ENCODE data around the gene CTNNA1. TPM values are rescaled to one million over a fixed set of nuclear protein-coding genes. Genes with fewer than 3 reads are reported as not detected.

The CTNNA1 gene
- total and polyA plus RNA-seq, 2 of the 8 experiments (the other 6 are each of a cell fraction or from before 2014, with no cell fraction given): 115 to 349 TPM

GRCh38 chr5:138978080-138978479 lies 224.9 kb downstream of the CTNNA1 start:
- DNase-seq (ENCODE audit: low read depth in 1 of 2, low spot score in 2 of 2): no peak
- TF ChIP-seq CHD1 (IDR thresholded peaks at IDR 0.05; ENCODE audit: low read depth, low read length): no peak
- TF ChIP-seq ZNF274 (IDR thresholded peaks at IDR 0.05; ENCODE audit: borderline replicate concordance, extremely low read depth, low read length): no peak
- no peak for TF ChIP-seq CTCF (IDR thresholded peaks at IDR 0.05; ENCODE audit: control extremely low read depth in 1 of 3, insufficient read depth in 1 of 3, low read depth in 1 of 3, low read length in 3 of 3)
- peak; percentile 71; the same call in 1 of the 2 replicates for TF ChIP-seq JUND (IDR thresholded peaks at IDR 0.05; ENCODE audit: low read length)
- TF ChIP-seq POLR2A (IDR thresholded peaks at IDR 0.05; ENCODE audit: control extremely low read depth in 1 of 2, low read depth in 2 of 2, low read length in 2 of 2): no peak

More at GRCh38 chr5:138978080-138978479, 224.9 kb downstream of the CTNNA1 start:
- Histone ChIP-seq H4K5ac (ENCODE audit: insufficient read length, low read depth, low read length) (no peak overlapping the region), H3K27me3 (replicated peaks in 1 of 4; ENCODE audit: control insufficient read depth in 3 of 4, extremely low read depth in 1 of 4, insufficient read depth in 3 of 4, low read length in 3 of 4) (no peaks in the 10 kb centered on the region), H2BK120ac (replicated peaks; ENCODE audit: low read depth, low read length) (no peak overlapping the region), H3K79me1 (ENCODE audit: low read depth, low read length) (no peaks in the 10 kb centered on the region), H2AFZ (ENCODE audit: low read length) (no peak overlapping the region), H2BK15ac (ENCODE audit: low read length) (no peak overlapping the region), H3K4me2 (ENCODE audit: insufficient read depth in 1 of 2, low read depth in 2 of 2, low read length in 2 of 2) (no peak overlapping the region), H4K8ac (ENCODE audit: extremely low read depth, insufficient read depth, low read length) (no peak overlapping the region), H3K27ac (ENCODE audit: low read depth, low read length) (no peak overlapping the region), H4K91ac (replicated peaks; ENCODE audit: insufficient read length, low read length) (no peak overlapping the region), H3K9ac (replicated peaks in 1 of 4; ENCODE audit: extremely low read depth in 1 of 4, low read depth in 3 of 4, low read length in 3 of 4) (no peak overlapping the region), H3K18ac (ENCODE audit: extremely low read depth, low read length) (no peak overlapping the region), H2BK12ac (ENCODE audit: low read depth, low read length) (no peak overlapping the region), H2AK5ac (ENCODE audit: low read depth, low read length) (no peak overlapping the region), H3K9me3 (ENCODE audit: insufficient read depth in 2 of 2, low read depth in 1 of 2, low read length in 1 of 2) (no peaks in the 10 kb centered on the region), H3K23me2 (ENCODE audit: low read depth, low read length) (no peaks in the 10 kb centered on the region), H3K79me2 (ENCODE audit: control insufficient read depth in 1 of 2, insufficient read depth in 2 of 2, low read length in 2 of 2) (no peaks in the 10 kb centered on the region), H3K23ac (ENCODE audit: insufficient read length) (no peak overlapping the region), H3K56ac (replicated peaks; ENCODE audit: insufficient read length, low read depth, low read length) (no peak overlapping the region), H3K4me3 (ENCODE audit: extremely low read depth in 1 of 4, insufficient read depth in 2 of 4, low read depth in 3 of 4, low read length in 4 of 4) (no peak overlapping the region), H3K4ac (replicated peaks; ENCODE audit: insufficient read length, low read depth, low read length) (no peak overlapping the region), H3K4me1 (replicated peaks in 1 of 4; ENCODE audit: control insufficient read depth in 3 of 4, insufficient read depth in 4 of 4, low read length in 3 of 4) (peaks cover 0 to 5% (median 0%) of the 10 kb centered on the region in 4 experiments; a peak in 1 of 7 replicates), H3K14ac (ENCODE audit: insufficient read length) (no peak overlapping the region), H2BK5ac (ENCODE audit: low read depth, low read length) (no peak overlapping the region), H3K36me3 (ENCODE audit: control insufficient read depth in 2 of 4, insufficient read depth in 4 of 4, low read length in 3 of 4) (no peaks in the 10 kb centered on the region), H4K20me1 (replicated peaks in 1 of 2; ENCODE audit: control insufficient read depth in 1 of 2, insufficient read depth in 2 of 2, low read length in 2 of 2) (no peaks in the 10 kb centered on the region), H2BK20ac (ENCODE audit: low read length) (no peak overlapping the region)
- ChIA-PET POLR2A (ENCODE audit: partially characterized antibody) (interaction anchor here (0.7 to 1.0 kb wide), 2 partner anchors 15 to 22 kb away, joined by 3 to 5 read pairs; no protein-coding TSS in a partner anchor), CTCF (ENCODE audit: partially characterized antibody) (interaction anchor here (1.0 to 7.7 kb wide), 5 partner anchors 12 to 290 kb away, joined by 3 to 39 read pairs (median 4); no protein-coding TSS in a partner anchor)
- FAIRE-seq: no peak
- WGBS, 2 experiments (ENCODE audit: extremely low coverage in 1 of 2, insufficient coverage in 1 of 2, insufficient read length in 1 of 2, insufficient replicate concordance in 2 of 2, low coverage in 1 of 2, low lambda C conversion rate in 2 of 2, missing lambda C conversion rate in 1 of 2): 73% methylated on average over 1 of the region's 1 CpG; no CpG with 5 or more reads in 1 of the 2 experiments
